GM23338 (cell line): Measurements from ENCODE around the gene RNGTT. TPM values are rescaled to one million over a fixed set of nuclear protein-coding genes. Genes with fewer than 3 reads are reported as not detected.

Experiments used
- ATAC-seq: fragments of 200-7000 bp; cut with Tn5 transposase; 3 replicates; pipeline ENCODE4 v1.9.1; 2020
- DNase-seq: peaks from one replicate; pipeline ENCODE4 v3.0.0-alpha.2; 2015; ENCODE audit warnings: low spot score
- H2AFZ ChIP-seq: fragments of 200-600 bp; sonication (generic); 2 replicates; pipeline ENCODE4 v1.8.0; 2016; ENCODE audit warnings: antibody characterized with exemption, mild to moderate bottlenecking, moderate library complexity
- H3F3A ChIP-seq: fragments of 200-600 bp; sonication (generic); replicated peaks from 2 replicates; pipeline ENCODE4 v1.8.0; 2017; ENCODE audit warnings: antibody characterized with exemption, mixed run types, low read depth
- H3K27ac ChIP-seq: fragments of 200-600 bp; sonication (generic); 2 replicates; pipeline ENCODE4 v1.6.1; 2016; ENCODE audit warnings: low read depth
- H3K27me3 ChIP-seq: fragments of 200-600 bp; sonication (generic); 2 replicates; pipeline ENCODE4 v1.8.0; 2016; ENCODE audit warnings: mild to moderate bottlenecking, mixed run types, moderate library complexity; ENCODE audit not compliant: insufficient read depth
- H3K36me3 ChIP-seq: fragments of 200-600 bp; sonication (generic); 2 replicates; pipeline ENCODE4 v1.8.0; 2016; ENCODE audit warnings: mild to moderate bottlenecking; ENCODE audit not compliant: insufficient read depth
- H3K4me1 ChIP-seq: fragments of 200-600 bp; sonication (generic); 2 replicates; pipeline ENCODE4 v1.8.0; 2016; ENCODE audit warnings: mild to moderate bottlenecking, moderate library complexity; ENCODE audit not compliant: insufficient read depth
- H3K4me2 ChIP-seq: fragments of 200-600 bp; sonication (generic); 2 replicates; pipeline ENCODE4 v1.7.1; 2017; ENCODE audit warnings: mixed run types
- H3K4me3 ChIP-seq: fragments of 200-600 bp; sonication (generic); 2 replicates; pipeline ENCODE4 v1.6.1; 2016; ENCODE audit warnings: mixed run types
- H3K79me2 ChIP-seq: fragments of 200-600 bp; sonication (generic); replicated peaks from 2 replicates; pipeline ENCODE4 v1.8.0; 2017; ENCODE audit warnings: mild to moderate bottlenecking; ENCODE audit not compliant: insufficient read depth
- H3K9me2 ChIP-seq: fragments of 200-600 bp; sonication (generic); 2 replicates; pipeline ENCODE4 v1.8.0; 2017; ENCODE audit not compliant: insufficient read depth
- H4K20me1 ChIP-seq: fragments of 200-600 bp; sonication (generic); replicated peaks from 2 replicates; pipeline ENCODE4 v1.8.0; 2017; ENCODE audit warnings: mild to moderate bottlenecking; ENCODE audit not compliant: insufficient read depth
- H3K27ac Mint-ChIP-seq: 2 replicates; pipeline ENCODE4 v1.8.0; 2020; ENCODE audit warnings: inconsistent platforms, mild to moderate bottlenecking, moderate library complexity, mixed read lengths
- H3K27me3 Mint-ChIP-seq: 3 replicates; pipeline ENCODE4 v1.8.0; 2022; ENCODE audit warnings: low read depth, mild to moderate bottlenecking, moderate library complexity, mixed read lengths, inconsistent platforms; ENCODE audit not compliant: insufficient read depth, poor library complexity
- H3K36me3 Mint-ChIP-seq: 3 replicates; pipeline ENCODE4 v1.8.0; 2021; ENCODE audit warnings: low read depth, mild to moderate bottlenecking, inconsistent platforms, moderate library complexity, mixed read lengths
- H3K4me1 Mint-ChIP-seq: 3 replicates; pipeline ENCODE4 v1.8.0; 2020; ENCODE audit warnings: mild to moderate bottlenecking, inconsistent platforms, mixed read lengths
- H3K4me3 Mint-ChIP-seq: 3 replicates; pipeline ENCODE4 v1.8.0; 2021; ENCODE audit warnings: moderate library complexity, mild to moderate bottlenecking, inconsistent platforms, mixed read lengths
- H3K9me3 Mint-ChIP-seq: 3 replicates; pipeline ENCODE4 v1.8.0; 2020; ENCODE audit warnings: moderate library complexity, mild to moderate bottlenecking, inconsistent platforms, mixed read lengths
- CREB1 ChIP-seq: fragments of 250-450 bp; sonication (Bioruptor Pico); IDR thresholded peaks from 2 replicates; pipeline ENCODE4 v1.5.0; 2020; ENCODE audit warnings: low read depth, mild to moderate bottlenecking, moderate library complexity
- EZH2 ChIP-seq: fragments of 200-600 bp; sonication (generic); IDR thresholded peaks from one replicate; pipeline ENCODE4 v1.8.0; 2017; ENCODE audit warnings: antibody characterized with exemption, mild to moderate bottlenecking, low read depth; ENCODE audit not compliant: unreplicated experiment
- EZH2phosphoT487 ChIP-seq: fragments of 200-600 bp; sonication (generic); IDR thresholded peaks from one replicate; pipeline ENCODE4 v1.8.1; 2018; ENCODE audit warnings: antibody characterized with exemption; ENCODE audit not compliant: unreplicated experiment
- JUNB ChIP-seq: IDR thresholded peaks from one replicate; pipeline ENCODE4 v1.6.1; 2016; ENCODE audit warnings: antibody characterized with exemption; ENCODE audit not compliant: unreplicated experiment
- NANOG ChIP-seq: IDR thresholded peaks from 2 replicates; pipeline ENCODE4 v1.6.1; 2016; ENCODE audit warnings: antibody characterized with exemption, borderline replicate concordance
- POLR2AphosphoS5 ChIP-seq: IDR thresholded peaks from 2 replicates; pipeline ENCODE4 v1.6.1; 2016; ENCODE audit warnings: antibody characterized with exemption, low read depth
- ZNF114 ChIP-seq: fragments of 250-450 bp; sonication (Bioruptor Pico); IDR thresholded peaks from 2 replicates; pipeline ENCODE4 v1.5.0; 2020; ENCODE audit warnings: mild to moderate bottlenecking, moderate library complexity
- ZNF331 ChIP-seq: fragments of 250-450 bp; sonication (Bioruptor Pico); IDR thresholded peaks from 2 replicates; pipeline ENCODE4 v1.5.0; 2020; ENCODE audit warnings: low read depth, mild to moderate bottlenecking, moderate library complexity
- ZNF462 ChIP-seq: fragments of 250-450 bp; sonication (Bioruptor Pico); IDR thresholded peaks from 2 replicates; pipeline ENCODE4 v1.5.0; 2020; ENCODE audit warnings: mild to moderate bottlenecking, moderate library complexity
- polyA plus RNA-seq: library from polyadenylated mRNA; unstranded; fragments of >200 nt; fragmentation: Nextera tagmentation; extraction: Ambion mirVana; gene quantifications from 2 replicates; pipeline ENCODE4 v1.2.1, GENCODE V29; 2016
- total RNA-seq: library from RNA; depleted of rRNA; stranded (reverse); fragments of >200 nt; shearing (Covaris generic); gene quantifications from 2 replicates; pipeline ENCODE4 v1.2.3, GENCODE V29; 2014
- TF ChIP-seq, protein P1 (sequence below), 2 experiments: fragments of 200-600 bp in 1 of 2; sonication (generic) in 1 of 2; conservative IDR thresholded peaks; 2 replicates each; pipeline versions ENCODE4 v1.5.1 to v1.6.1; 2016 to 2017; ENCODE audit warnings: antibody characterized with exemption in 2 of 2, low read depth in 2 of 2, mild to moderate bottlenecking in 2 of 2, moderate library complexity in 1 of 2
- TF ChIP-seq, protein P2 (sequence below): IDR thresholded peaks from one replicate; pipeline ENCODE4 v1.6.1; 2018; ENCODE audit warnings: antibody characterized with exemption; ENCODE audit not compliant: unreplicated experiment
- TF ChIP-seq, protein P3 (sequence below): IDR thresholded peaks from 2 replicates; pipeline ENCODE4 v1.6.1; 2016; ENCODE audit warnings: antibody characterized with exemption

The RNGTT gene
- total and polyA plus RNA-seq, 2 experiments from 2014 or later, result 11.2 to 29.2 TPM

- TF ChIP-seq, protein P1, sequence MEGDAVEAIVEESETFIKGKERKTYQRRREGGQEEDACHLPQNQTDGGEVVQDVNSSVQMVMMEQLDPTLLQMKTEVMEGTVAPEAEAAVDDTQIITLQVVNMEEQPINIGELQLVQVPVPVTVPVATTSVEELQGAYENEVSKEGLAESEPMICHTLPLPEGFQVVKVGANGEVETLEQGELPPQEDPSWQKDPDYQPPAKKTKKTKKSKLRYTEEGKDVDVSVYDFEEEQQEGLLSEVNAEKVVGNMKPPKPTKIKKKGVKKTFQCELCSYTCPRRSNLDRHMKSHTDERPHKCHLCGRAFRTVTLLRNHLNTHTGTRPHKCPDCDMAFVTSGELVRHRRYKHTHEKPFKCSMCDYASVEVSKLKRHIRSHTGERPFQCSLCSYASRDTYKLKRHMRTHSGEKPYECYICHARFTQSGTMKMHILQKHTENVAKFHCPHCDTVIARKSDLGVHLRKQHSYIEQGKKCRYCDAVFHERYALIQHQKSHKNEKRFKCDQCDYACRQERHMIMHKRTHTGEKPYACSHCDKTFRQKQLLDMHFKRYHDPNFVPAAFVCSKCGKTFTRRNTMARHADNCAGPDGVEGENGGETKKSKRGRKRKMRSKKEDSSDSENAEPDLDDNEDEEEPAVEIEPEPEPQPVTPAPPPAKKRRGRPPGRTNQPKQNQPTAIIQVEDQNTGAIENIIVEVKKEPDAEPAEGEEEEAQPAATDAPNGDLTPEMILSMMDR (conservative IDR thresholded peaks at IDR 0.05; ENCODE audit: low read depth in 2 of 2), result no peak
- TF ChIP-seq POLR2AphosphoS5 (no peak), JUNB (no peak), EZH2phosphoT487 (no peak), EZH2 (no peak), NANOG (no peak), ZNF462 (no peak), CREB1 (CRISPR knock-in tag) (no peak), ZNF331 (no peak), ZNF114 (no peak)
- TF ChIP-seq, protein P2, sequence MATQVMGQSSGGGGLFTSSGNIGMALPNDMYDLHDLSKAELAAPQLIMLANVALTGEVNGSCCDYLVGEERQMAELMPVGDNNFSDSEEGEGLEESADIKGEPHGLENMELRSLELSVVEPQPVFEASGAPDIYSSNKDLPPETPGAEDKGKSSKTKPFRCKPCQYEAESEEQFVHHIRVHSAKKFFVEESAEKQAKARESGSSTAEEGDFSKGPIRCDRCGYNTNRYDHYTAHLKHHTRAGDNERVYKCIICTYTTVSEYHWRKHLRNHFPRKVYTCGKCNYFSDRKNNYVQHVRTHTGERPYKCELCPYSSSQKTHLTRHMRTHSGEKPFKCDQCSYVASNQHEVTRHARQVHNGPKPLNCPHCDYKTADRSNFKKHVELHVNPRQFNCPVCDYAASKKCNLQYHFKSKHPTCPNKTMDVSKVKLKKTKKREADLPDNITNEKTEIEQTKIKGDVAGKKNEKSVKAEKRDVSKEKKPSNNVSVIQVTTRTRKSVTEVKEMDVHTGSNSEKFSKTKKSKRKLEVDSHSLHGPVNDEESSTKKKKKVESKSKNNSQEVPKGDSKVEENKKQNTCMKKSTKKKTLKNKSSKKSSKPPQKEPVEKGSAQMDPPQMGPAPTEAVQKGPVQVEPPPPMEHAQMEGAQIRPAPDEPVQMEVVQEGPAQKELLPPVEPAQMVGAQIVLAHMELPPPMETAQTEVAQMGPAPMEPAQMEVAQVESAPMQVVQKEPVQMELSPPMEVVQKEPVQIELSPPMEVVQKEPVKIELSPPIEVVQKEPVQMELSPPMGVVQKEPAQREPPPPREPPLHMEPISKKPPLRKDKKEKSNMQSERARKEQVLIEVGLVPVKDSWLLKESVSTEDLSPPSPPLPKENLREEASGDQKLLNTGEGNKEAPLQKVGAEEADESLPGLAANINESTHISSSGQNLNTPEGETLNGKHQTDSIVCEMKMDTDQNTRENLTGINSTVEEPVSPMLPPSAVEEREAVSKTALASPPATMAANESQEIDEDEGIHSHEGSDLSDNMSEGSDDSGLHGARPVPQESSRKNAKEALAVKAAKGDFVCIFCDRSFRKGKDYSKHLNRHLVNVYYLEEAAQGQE, result no peak
- TF ChIP-seq, protein P3, sequence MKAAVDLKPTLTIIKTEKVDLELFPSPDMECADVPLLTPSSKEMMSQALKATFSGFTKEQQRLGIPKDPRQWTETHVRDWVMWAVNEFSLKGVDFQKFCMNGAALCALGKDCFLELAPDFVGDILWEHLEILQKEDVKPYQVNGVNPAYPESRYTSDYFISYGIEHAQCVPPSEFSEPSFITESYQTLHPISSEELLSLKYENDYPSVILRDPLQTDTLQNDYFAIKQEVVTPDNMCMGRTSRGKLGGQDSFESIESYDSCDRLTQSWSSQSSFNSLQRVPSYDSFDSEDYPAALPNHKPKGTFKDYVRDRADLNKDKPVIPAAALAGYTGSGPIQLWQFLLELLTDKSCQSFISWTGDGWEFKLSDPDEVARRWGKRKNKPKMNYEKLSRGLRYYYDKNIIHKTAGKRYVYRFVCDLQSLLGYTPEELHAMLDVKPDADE, result no peak
- Histone ChIP-seq H3K4me2 (peak overlapping the region; percentile 46; the same call in 1 of the 2 replicates), H4K20me1 (no peaks in the 10 kb centered on the region), H3K4me1 (peaks cover 24% of the 10 kb centered on the region), H3K79me2 (no peaks in the 10 kb centered on the region), H3K9me2 (no peaks in the 10 kb centered on the region), H2AFZ (peak overlapping the region; percentile 82; the same call in 1 of the 2 replicates), H3K27me3 (no peaks in the 10 kb centered on the region), H3K27ac (no peak overlapping the region), H3K4me3 (no peak overlapping the region), H3K36me3 (no peaks in the 10 kb centered on the region), H3F3A (no peaks in the 10 kb centered on the region)
- Mint-ChIP-seq H3K27me3 (no peaks in the 10 kb centered on the region), H3K36me3 (no peaks in the 10 kb centered on the region), H3K4me3 (no peak overlapping the region), H3K9me3 (peaks cover 3% of the 10 kb centered on the region; the same call in 1 of the 3 replicates), H3K4me1 (peaks cover 28% of the 10 kb centered on the region), H3K27ac (no peak overlapping the region)
- DNase-seq (no peak), ATAC-seq (no peak)
Measured at GRCh38 chr6:89008815-89009374, 45.5 kb upstream of the RNGTT start.
